WTC11 (cell line): ENCODE results near the gene PROSER2. TPM values are rescaled to one million over a fixed set of nuclear protein-coding genes. Genes with fewer than 3 reads are reported as not detected.

Experiments used
- ATAC-seq: fragments of 200-7000 bp; cut with Tn5 transposase; 2 replicates; pipeline ENCODE4 v1.10.0; 2021; ENCODE audit warnings: mild to moderate bottlenecking, moderate library complexity
- CTCF ChIA-PET: fragments of 300-600 bp; sonication (Branson Sonifier 250); formaldehyde crosslinking; loops from one replicate; lab custom pipeline; 2021; ENCODE audit warnings: antibody characterized with exemption; lab: Charles Lee
- POLR2A ChIA-PET: fragments of 350-600 bp; sonication (Branson Sonifier 250); formaldehyde crosslinking; loops from one replicate; lab custom pipeline; 2021; ENCODE audit warnings: antibody characterized with exemption; lab: Charles Lee
- DNase-seq: peaks from one replicate; pipeline ENCODE4 v3.0.0; 2021; ENCODE audit warnings: low spot score
- H3K27ac Mint-ChIP-seq: 2 replicates; pipeline ENCODE4 v1.8.0; 2021; ENCODE audit warnings: mixed read lengths
- H3K27me3 Mint-ChIP-seq: 2 replicates; pipeline ENCODE4 v1.8.0; 2021; ENCODE audit warnings: low read depth, mild to moderate bottlenecking, moderate library complexity, mixed read lengths
- H3K36me3 Mint-ChIP-seq: 2 replicates; pipeline ENCODE4 v1.8.0; 2021; ENCODE audit warnings: mixed read lengths
- H3K4me1 Mint-ChIP-seq: 2 replicates; pipeline ENCODE4 v1.8.0; 2022; ENCODE audit warnings: mixed read lengths
- H3K4me3 Mint-ChIP-seq: 2 replicates; pipeline ENCODE4 v1.8.0; 2021; ENCODE audit warnings: mild to moderate bottlenecking, moderate library complexity, mixed read lengths
- H3K9me3 Mint-ChIP-seq: 2 replicates; pipeline ENCODE4 v1.8.0; 2021; ENCODE audit warnings: mixed read lengths
- CREM ChIP-seq: sonication (generic); formaldehyde crosslinking; IDR thresholded peaks from 2 replicates; pipeline ENCODE4 v1.8.1; 2022; ENCODE audit warnings: mild to moderate bottlenecking, missing genetic modification reagents, moderate library complexity
- ETV6 ChIP-seq: sonication (generic); formaldehyde crosslinking; IDR thresholded peaks from 2 replicates; pipeline ENCODE4 v1.8.1; 2022; ENCODE audit warnings: mild to moderate bottlenecking, missing genetic modification reagents
- IRF2 ChIP-seq: sonication (generic); formaldehyde crosslinking; IDR thresholded peaks from 2 replicates; pipeline ENCODE4 v1.8.0; 2022; ENCODE audit warnings: low read depth, missing genetic modification reagents, borderline replicate concordance
- JUN ChIP-seq: sonication (generic); formaldehyde crosslinking; IDR thresholded peaks from 2 replicates; pipeline ENCODE4 v1.8.0; 2023; ENCODE audit warnings: mild to moderate bottlenecking, missing genetic modification reagents
- PRRX2 ChIP-seq: fragments of 250-450 bp; sonication (Bioruptor Pico); IDR thresholded peaks from 2 replicates; pipeline ENCODE4 v1.8.0; 2021; ENCODE audit warnings: mild to moderate bottlenecking
- RELA ChIP-seq: sonication (generic); formaldehyde crosslinking; IDR thresholded peaks from 2 replicates; pipeline ENCODE4 v1.8.1; 2022; ENCODE audit warnings: missing genetic modification reagents, mild to moderate bottlenecking, borderline replicate concordance
- SP1 ChIP-seq: sonication (generic); formaldehyde crosslinking; conservative IDR thresholded peaks from 2 replicates; pipeline ENCODE4 v1.8.1; 2022; ENCODE audit warnings: missing genetic modification reagents
- ZNF232 ChIP-seq: sonication (generic); formaldehyde crosslinking; IDR thresholded peaks from 2 replicates; pipeline ENCODE4 v1.8.0; 2022; ENCODE audit warnings: mild to moderate bottlenecking, missing genetic modification reagents
- ZNF416 ChIP-seq: fragments of 250-450 bp; sonication (Bioruptor Pico); IDR thresholded peaks from 2 replicates; pipeline ENCODE4 v1.9.0; 2021; ENCODE audit warnings: mild to moderate bottlenecking, inconsistent platforms
- ZNF423 ChIP-seq: fragments of 250-450 bp; sonication (Bioruptor Pico); IDR thresholded peaks from 2 replicates; pipeline ENCODE4 v2.1.2; 2022; ENCODE audit warnings: mild to moderate bottlenecking, moderate library complexity
- ZNF671 ChIP-seq: fragments of 250-450 bp; sonication (Bioruptor Pico); IDR thresholded peaks from 2 replicates; pipeline ENCODE4 v1.8.0; 2021; ENCODE audit warnings: mild to moderate bottlenecking
- total RNA-seq: library from RNA; stranded (reverse); gene quantifications from 3 replicates; pipeline ENCODE4 v1.2.3, GENCODE V29; 2021
- TF ChIP-seq, protein P1 (sequence below): sonication (generic); formaldehyde crosslinking; IDR thresholded peaks from 2 replicates; pipeline ENCODE4 v1.8.0; 2023; ENCODE audit warnings: missing genetic modification reagents, mild to moderate bottlenecking, borderline replicate concordance
- TF ChIP-seq, protein P2 (sequence below): sonication (generic); formaldehyde crosslinking; IDR thresholded peaks from 2 replicates; pipeline ENCODE4 v1.8.1; 2023; ENCODE audit warnings: mild to moderate bottlenecking, missing genetic modification reagents
- TF ChIP-seq, protein P3 (sequence below): sonication (generic); formaldehyde crosslinking; conservative IDR thresholded peaks from 2 replicates; pipeline ENCODE4 v1.8.1; 2022; ENCODE audit warnings: mild to moderate bottlenecking, missing genetic modification reagents
- TF ChIP-seq, protein P4 (sequence below): fragments of 250-450 bp; sonication (Bioruptor Pico); IDR thresholded peaks from 2 replicates; pipeline ENCODE4 v1.9.0; 2021; ENCODE audit warnings: mild to moderate bottlenecking, borderline replicate concordance
- TF ChIP-seq, protein P5 (sequence below): sonication (generic); formaldehyde crosslinking; IDR thresholded peaks from 2 replicates; pipeline ENCODE4 v1.8.0; 2022; ENCODE audit warnings: mild to moderate bottlenecking, missing genetic modification reagents
- TF ChIP-seq, protein P6 (sequence below): sonication (generic); formaldehyde crosslinking; IDR thresholded peaks from 2 replicates; pipeline ENCODE4 v1.8.1; 2022; ENCODE audit warnings: mild to moderate bottlenecking, missing genetic modification reagents, moderate library complexity, borderline replicate concordance
- TF ChIP-seq, protein P7 (sequence below): fragments of 250-450 bp; sonication (Bioruptor Pico); conservative IDR thresholded peaks from 2 replicates; pipeline ENCODE4 v1.9.0; 2021; ENCODE audit warnings: mild to moderate bottlenecking

The PROSER2 gene
- total RNA-seq, 1 experiment from 2014 or later: 8.5 TPM

DNA sequence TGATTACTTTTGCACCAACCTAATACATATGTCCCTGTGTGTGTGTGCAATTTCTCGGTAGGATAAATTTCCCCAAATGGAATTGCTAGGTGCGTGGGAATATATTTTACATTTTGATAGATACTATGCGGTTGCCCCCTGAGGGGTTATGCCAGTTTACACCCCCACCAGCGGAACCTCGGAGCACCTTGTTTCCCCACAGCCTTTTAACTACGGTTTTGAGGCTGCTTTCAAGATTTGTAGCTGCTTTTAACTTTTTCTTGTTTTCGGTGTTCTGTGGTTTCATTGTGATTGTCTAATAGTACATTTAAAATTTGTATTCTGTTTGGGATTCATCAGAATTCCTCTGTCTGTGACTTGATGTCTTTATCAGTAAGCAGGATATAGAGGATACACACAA is 22.0 kb downstream of the PROSER2 start:
- Mint-ChIP-seq H3K4me1 (no peaks in the 10 kb centered on the region), H3K36me3 (no peaks in the 10 kb centered on the region), H3K9me3 (no peaks in the 10 kb centered on the region), H3K27me3 (no peaks in the 10 kb centered on the region), H3K4me3 (no peak overlapping the region), H3K27ac (no peak overlapping the region)
- DNase-seq (no peak), ATAC-seq (no peak)
- no peak for TF ChIP-seq ZNF423 (CRISPR knock-in tag)
- TF ChIP-seq, protein P1, sequence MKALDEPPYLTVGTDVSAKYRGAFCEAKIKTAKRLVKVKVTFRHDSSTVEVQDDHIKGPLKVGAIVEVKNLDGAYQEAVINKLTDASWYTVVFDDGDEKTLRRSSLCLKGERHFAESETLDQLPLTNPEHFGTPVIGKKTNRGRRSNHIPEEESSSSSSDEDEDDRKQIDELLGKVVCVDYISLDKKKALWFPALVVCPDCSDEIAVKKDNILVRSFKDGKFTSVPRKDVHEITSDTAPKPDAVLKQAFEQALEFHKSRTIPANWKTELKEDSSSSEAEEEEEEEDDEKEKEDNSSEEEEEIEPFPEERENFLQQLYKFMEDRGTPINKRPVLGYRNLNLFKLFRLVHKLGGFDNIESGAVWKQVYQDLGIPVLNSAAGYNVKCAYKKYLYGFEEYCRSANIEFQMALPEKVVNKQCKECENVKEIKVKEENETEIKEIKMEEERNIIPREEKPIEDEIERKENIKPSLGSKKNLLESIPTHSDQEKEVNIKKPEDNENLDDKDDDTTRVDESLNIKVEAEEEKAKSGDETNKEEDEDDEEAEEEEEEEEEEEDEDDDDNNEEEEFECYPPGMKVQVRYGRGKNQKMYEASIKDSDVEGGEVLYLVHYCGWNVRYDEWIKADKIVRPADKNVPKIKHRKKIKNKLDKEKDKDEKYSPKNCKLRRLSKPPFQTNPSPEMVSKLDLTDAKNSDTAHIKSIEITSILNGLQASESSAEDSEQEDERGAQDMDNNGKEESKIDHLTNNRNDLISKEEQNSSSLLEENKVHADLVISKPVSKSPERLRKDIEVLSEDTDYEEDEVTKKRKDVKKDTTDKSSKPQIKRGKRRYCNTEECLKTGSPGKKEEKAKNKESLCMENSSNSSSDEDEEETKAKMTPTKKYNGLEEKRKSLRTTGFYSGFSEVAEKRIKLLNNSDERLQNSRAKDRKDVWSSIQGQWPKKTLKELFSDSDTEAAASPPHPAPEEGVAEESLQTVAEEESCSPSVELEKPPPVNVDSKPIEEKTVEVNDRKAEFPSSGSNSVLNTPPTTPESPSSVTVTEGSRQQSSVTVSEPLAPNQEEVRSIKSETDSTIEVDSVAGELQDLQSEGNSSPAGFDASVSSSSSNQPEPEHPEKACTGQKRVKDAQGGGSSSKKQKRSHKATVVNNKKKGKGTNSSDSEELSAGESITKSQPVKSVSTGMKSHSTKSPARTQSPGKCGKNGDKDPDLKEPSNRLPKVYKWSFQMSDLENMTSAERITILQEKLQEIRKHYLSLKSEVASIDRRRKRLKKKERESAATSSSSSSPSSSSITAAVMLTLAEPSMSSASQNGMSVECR (CRISPR knock-in tag): no peak
- ChIA-PET CTCF (interaction anchor here (0.5 to 1.4 kb wide), 4 partner anchors 8 to 141 kb away, joined by 3 to 6 read pairs (median 3); no protein-coding TSS in a partner anchor), POLR2A (no interaction called here)

DNA sequence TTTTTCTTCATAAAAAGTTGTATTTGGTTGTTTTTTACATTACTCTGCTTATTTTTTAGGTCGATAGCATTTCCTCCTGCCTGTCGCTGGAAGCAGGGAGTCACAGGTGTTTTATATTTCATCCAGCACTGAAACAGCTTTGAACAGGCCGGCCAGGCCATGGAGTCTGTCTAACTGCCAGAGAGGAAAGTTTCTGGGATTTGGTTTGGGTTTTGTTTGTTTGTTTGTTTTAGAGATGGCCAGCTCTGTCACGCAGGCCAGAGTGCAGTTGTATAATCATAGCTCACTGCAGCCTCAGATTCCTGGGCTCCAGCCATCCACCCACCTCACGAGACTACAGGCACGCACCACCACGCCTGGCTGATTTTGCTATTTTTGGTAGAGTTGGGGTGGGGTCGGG is 23.4 kb downstream of the PROSER2 start:
- Mint-ChIP-seq H3K4me3 (no peak overlapping the region), H3K36me3 (no peaks in the 10 kb centered on the region), H3K4me1 (no peaks in the 10 kb centered on the region), H3K9me3 (no peaks in the 10 kb centered on the region), H3K27ac (no peak overlapping the region), H3K27me3 (no peaks in the 10 kb centered on the region)
- no peak for DNase-seq
- TF ChIP-seq, protein P2, sequence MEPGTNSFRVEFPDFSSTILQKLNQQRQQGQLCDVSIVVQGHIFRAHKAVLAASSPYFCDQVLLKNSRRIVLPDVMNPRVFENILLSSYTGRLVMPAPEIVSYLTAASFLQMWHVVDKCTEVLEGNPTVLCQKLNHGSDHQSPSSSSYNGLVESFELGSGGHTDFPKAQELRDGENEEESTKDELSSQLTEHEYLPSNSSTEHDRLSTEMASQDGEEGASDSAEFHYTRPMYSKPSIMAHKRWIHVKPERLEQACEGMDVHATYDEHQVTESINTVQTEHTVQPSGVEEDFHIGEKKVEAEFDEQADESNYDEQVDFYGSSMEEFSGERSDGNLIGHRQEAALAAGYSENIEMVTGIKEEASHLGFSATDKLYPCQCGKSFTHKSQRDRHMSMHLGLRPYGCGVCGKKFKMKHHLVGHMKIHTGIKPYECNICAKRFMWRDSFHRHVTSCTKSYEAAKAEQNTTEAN (CRISPR knock-in tag): no peak
- TF ChIP-seq CREM (no peak), ZNF232 (CRISPR knock-in tag) (no peak), JUN (no peak), SP1 (CRISPR knock-in tag) (no peak), IRF2 (CRISPR knock-in tag) (no peak)
- CTCF ChIA-PET: interaction anchor here (1.4 kb wide), 1 partner anchor 140 kb away, joined by 6 read pairs; no protein-coding TSS in a partner anchor
- POLR2A ChIA-PET: no interaction called here
- no peak for ATAC-seq

DNA sequence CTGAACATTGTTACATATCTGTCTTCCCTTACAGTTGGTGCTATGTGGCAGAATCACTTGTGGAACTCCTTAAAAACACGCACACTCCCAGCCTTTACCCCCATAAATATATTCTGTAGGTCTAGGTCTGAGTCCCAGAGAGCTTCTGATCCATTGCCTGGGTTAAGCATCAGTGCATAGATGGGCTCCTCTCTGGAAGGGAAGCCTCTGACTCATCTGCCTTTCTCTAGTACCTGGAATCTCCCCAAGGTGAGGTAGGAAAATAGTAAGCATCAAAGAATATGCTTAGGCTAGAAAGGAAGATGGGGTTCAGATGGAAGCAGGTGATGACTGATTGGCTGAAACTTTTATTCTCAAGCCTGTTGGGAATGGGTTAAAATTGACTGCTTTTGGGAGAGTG is 26.1 kb downstream of the PROSER2 start:
- ChIA-PET CTCF (no interaction called here), POLR2A (no interaction called here)
- Mint-ChIP-seq H3K27ac (no peak overlapping the region; the same call in 1 of the 2 replicates), H3K4me1 (no peaks in the 10 kb centered on the region), H3K27me3 (no peaks in the 10 kb centered on the region), H3K36me3 (peaks cover 9% of the 10 kb centered on the region), H3K9me3 (no peaks in the 10 kb centered on the region), H3K4me3 (no peak overlapping the region)
- DNase-seq (no peak), ATAC-seq (no peak)
- TF ChIP-seq ZNF671 (no peak), ETV6 (no peak), ZNF416 (CRISPR knock-in tag) (no peak), PRRX2 (CRISPR knock-in tag) (no peak), RELA (CRISPR knock-in tag) (no peak)
- TF ChIP-seq, protein P3, sequence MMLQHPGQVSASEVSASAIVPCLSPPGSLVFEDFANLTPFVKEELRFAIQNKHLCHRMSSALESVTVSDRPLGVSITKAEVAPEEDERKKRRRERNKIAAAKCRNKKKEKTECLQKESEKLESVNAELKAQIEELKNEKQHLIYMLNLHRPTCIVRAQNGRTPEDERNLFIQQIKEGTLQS: no peak
- TF ChIP-seq, protein P4, sequence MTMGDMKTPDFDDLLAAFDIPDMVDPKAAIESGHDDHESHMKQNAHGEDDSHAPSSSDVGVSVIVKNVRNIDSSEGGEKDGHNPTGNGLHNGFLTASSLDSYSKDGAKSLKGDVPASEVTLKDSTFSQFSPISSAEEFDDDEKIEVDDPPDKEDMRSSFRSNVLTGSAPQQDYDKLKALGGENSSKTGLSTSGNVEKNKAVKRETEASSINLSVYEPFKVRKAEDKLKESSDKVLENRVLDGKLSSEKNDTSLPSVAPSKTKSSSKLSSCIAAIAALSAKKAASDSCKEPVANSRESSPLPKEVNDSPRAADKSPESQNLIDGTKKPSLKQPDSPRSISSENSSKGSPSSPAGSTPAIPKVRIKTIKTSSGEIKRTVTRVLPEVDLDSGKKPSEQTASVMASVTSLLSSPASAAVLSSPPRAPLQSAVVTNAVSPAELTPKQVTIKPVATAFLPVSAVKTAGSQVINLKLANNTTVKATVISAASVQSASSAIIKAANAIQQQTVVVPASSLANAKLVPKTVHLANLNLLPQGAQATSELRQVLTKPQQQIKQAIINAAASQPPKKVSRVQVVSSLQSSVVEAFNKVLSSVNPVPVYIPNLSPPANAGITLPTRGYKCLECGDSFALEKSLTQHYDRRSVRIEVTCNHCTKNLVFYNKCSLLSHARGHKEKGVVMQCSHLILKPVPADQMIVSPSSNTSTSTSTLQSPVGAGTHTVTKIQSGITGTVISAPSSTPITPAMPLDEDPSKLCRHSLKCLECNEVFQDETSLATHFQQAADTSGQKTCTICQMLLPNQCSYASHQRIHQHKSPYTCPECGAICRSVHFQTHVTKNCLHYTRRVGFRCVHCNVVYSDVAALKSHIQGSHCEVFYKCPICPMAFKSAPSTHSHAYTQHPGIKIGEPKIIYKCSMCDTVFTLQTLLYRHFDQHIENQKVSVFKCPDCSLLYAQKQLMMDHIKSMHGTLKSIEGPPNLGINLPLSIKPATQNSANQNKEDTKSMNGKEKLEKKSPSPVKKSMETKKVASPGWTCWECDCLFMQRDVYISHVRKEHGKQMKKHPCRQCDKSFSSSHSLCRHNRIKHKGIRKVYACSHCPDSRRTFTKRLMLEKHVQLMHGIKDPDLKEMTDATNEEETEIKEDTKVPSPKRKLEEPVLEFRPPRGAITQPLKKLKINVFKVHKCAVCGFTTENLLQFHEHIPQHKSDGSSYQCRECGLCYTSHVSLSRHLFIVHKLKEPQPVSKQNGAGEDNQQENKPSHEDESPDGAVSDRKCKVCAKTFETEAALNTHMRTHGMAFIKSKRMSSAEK (CRISPR knock-in tag): no peak
- TF ChIP-seq, protein P5, sequence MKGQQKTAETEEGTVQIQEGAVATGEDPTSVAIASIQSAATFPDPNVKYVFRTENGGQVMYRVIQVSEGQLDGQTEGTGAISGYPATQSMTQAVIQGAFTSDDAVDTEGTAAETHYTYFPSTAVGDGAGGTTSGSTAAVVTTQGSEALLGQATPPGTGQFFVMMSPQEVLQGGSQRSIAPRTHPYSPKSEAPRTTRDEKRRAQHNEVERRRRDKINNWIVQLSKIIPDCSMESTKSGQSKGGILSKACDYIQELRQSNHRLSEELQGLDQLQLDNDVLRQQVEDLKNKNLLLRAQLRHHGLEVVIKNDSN: no peak
- TF ChIP-seq, protein P6, sequence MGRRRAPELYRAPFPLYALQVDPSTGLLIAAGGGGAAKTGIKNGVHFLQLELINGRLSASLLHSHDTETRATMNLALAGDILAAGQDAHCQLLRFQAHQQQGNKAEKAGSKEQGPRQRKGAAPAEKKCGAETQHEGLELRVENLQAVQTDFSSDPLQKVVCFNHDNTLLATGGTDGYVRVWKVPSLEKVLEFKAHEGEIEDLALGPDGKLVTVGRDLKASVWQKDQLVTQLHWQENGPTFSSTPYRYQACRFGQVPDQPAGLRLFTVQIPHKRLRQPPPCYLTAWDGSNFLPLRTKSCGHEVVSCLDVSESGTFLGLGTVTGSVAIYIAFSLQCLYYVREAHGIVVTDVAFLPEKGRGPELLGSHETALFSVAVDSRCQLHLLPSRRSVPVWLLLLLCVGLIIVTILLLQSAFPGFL (CRISPR knock-in tag): no peak
- TF ChIP-seq, protein P7, sequence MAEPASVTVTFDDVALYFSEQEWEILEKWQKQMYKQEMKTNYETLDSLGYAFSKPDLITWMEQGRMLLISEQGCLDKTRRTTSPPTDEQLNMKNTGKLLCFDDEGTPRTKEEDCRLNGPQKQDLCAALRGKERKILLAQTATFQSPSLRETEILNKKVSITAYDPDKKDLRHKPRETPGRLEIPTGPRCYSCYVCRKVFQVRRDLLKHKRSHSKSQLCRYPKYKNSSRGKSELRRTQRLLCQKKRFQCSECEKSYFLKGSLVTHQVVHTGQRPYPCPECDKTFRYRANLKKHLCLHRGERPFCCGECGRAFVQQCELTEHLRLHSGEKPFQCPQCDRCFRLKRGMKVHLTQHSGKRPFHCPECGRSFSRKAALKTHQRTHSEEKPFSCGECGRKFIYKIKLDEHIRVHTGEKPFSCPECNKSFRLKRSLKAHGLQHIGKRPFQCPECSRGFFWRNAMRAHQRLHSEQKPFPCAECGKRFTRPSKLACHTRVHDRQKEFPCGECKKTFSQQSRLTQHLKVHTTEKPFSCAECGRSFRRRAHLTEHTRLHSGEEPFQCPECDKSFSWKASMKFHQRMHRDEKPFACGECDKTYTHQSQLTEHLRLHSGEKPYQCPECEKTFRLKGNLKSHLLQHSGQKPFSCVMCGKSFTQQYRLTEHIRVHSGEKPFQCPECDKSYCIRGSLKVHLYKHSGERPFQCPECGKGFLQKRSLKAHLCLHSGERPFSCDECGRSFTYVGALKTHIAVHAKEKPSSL: no peak
